Hepatocyte (in vitro differentiated cells): ENCODE measurements around the gene ZNF385A.

ENCODE experiments used
- CTCF ChIP-seq: fragments of 200-600 bp; sonication (generic); IDR thresholded peaks from 2 replicates; pipeline ENCODE4 v1.5.1; 2016; ENCODE audit warnings: antibody characterized with exemption, mild to moderate bottlenecking; ENCODE audit not compliant: poor library complexity
- EZH2 ChIP-seq: fragments of 200-600 bp; sonication (generic); IDR thresholded peaks from 2 replicates; pipeline ENCODE4 v1.6.1; 2016; ENCODE audit warnings: antibody characterized with exemption, mild to moderate bottlenecking, borderline replicate concordance

DNA sequence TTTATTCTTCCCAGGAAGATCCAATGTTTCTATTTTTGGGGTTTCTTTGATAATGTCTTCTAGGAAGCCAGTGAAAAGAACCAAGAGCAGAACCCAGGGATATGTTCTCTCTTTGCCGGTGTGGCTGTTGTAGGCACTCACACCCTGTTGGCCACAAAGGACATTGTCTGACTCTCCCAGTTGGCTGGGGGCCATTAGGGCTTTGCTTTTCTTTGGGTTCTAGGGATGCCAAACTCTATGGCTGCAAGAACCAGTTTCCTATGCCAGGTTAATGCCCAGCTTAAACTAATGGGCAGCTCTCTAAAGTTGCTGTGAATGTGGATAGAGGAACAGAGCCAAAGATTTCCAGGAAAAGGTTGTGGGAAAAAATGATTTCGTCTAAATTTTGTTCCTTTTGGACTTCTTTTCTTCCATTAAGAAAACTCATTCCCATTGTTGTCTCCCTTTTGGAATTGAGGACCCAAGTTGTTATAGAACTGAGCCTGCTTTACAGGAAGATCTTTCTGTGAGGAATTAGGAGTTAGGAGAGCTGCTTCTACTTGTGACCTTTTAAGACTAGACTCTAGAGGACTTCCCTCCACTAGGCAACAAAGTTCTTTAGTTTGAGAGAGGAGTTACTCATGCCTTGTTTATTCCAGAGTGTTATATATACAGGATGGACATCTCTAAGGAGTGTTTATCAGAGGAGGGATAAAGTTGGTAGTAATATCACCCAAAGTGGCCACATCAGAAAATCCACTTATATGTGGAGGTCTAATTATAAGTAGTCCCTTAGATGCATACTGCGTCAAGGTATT is 46.5 kb downstream of the ZNF385A start:
- TF ChIP-seq CTCF (no peak), EZH2 (no peak)
